Activated T-helper 1 cell treated with anti-CD3 and anti-CD28 coated beads, Interleukin-2, amount 50 U/mL, for 16 hours (primary cell): ENCODE measurements around the gene ATP6V1B1.

Source experiments
- DNase-seq, 2 donors: peaks; one replicate each; pipeline ENCODE4 v3.0.0-alpha.2; 2020; ENCODE audit warnings: low read depth in 1 of 2, low spot score in 1 of 2

Gene ATP6V1B1

DNA sequence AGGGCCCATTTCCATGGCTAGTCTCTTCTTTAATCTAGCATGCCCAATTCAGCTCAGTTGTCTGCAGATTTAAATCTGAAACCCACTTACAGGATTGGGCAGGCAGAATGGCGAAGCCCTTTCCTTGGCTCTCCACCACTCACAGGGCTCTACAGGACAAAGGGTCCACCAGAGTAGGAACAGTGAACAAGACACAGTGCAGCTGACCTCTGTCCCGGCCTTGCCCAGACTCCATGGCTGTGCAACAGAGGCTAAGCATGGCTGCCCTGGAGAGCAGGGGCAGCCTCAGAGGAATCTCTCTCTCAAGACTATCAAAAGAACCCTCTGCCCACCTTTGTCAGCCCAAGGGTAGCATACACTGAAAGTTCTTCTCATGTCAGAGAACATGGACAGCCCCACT is 9.7 kb upstream of the ATP6V1B1 start:
- no peak for DNase-seq

- DNase-seq: no peak
Observed at GRCh38 chr2:70927138-70927537, 8.6 kb upstream of the ATP6V1B1 start.

DNA sequence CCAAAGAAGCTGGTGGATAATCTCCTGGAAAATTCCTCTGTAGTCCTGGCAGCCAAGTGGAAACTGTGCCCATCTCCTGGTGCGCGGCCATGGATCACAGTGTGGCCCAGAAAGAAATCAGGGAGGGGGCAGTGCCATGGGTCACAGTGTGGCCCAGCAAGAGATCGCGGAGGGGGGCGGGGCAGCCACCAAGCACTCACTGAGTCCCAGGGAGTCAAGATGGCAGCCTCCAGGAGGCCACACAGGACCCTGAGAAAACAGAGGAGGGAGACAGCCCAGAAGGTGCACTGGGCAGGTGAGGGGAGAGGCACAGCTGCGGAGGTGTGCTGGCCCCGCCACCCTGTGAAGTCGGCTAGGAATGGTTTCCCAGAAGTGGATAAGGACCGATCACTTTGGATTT is 8.1 kb upstream of the ATP6V1B1 start:
- DNase-seq: no peak

DNA sequence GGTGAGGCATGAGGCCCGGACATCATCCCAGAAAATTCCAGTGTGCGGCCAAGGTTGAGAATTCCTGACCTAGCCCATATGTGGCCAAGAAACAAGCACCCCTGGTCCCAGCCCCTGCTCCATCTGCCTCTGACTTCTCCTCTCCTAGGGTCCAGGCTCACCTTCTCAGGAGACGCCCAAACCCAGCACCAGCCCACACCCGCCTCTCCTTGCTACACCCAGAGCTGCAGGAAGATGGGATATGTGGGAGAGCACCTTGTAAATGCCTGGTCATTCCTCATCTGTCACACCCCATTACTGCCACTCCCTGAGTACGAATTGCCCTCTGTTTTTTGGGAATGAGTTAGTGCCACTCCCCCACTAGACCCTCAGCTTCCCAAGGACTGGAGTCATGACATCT is 7.3 kb upstream of the ATP6V1B1 start:
- no peak for DNase-seq

DNA sequence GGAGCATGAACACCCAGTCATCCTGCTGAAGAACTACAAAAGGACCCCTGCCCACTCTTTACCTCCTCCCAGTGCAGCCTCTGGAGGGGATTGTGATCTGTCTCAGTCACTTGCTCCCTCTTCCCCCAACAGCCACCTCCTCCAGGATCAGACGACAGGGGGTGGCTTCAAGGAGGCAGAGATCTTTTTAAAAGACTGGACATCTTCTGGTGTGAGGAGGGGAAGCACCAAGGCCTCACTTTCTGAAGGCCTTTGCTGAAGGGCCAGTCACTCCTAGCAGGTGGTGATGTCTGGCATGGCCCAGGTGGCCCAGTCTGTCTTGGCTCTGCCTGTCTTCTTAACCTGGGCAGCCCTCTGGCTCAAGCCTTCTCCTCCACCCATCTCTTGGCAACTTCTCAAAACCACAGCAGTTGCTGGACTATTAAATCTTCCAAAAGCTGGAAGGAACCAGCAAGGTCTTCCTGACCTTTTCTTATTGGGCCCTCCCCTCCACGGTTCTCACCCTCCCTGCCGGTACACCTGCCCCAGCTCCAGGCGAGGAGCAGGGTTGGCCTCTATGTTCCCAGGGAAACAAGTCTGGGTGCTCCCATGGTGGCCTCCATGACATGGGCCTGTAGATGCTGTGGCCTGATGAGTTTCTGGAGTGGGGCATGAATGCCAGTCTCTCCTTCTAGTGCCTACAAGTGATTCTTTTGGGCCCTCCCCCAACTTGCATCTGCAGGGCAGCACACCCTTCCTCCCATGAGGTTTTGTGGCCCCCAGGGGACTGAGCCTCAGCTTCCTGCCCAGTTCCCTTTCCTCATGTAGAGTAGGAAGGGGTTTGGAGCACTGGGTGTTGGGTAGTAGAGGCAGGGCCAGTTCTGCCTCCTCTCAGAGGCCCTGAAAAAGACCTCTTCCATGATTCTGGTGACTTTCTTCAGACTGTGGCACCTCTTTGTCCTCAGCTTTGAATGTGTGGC is 5.0 kb upstream of the ATP6V1B1 start:
- DNase-seq: no peak

GRCh38 chr2:70931376-70932000 is 4.2 kb upstream of the ATP6V1B1 start:
- DNase-seq: no peak

- DNase-seq: no peak
Observed at GRCh38 chr2:70932631-70933230, 3.0 kb upstream of the ATP6V1B1 start.

DNA sequence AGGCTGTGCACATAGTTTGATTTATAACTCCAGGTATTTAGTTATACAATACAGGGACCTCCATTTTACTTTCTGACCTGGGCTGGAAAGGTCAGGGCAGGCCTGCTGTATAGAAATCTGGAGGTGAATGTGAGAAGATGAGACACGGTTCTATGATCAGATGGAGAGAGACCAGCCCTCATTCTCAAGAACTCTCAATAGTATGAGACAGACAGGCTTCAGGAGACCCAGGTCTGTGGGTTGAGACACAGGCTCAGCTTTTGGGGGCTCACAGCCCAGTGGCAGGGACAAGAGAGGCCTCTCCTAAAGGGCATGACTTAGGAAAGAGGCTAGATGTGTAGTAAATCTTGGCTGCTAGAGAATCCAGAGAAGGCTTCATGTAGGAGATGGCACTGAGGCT is 719 bp upstream of the ATP6V1B1 start:
- DNase-seq: no peak

- DNase-seq: no peak
Observed at GRCh38 chr2:70936165-70936978, 672 bp downstream of the ATP6V1B1 start.

DNA sequence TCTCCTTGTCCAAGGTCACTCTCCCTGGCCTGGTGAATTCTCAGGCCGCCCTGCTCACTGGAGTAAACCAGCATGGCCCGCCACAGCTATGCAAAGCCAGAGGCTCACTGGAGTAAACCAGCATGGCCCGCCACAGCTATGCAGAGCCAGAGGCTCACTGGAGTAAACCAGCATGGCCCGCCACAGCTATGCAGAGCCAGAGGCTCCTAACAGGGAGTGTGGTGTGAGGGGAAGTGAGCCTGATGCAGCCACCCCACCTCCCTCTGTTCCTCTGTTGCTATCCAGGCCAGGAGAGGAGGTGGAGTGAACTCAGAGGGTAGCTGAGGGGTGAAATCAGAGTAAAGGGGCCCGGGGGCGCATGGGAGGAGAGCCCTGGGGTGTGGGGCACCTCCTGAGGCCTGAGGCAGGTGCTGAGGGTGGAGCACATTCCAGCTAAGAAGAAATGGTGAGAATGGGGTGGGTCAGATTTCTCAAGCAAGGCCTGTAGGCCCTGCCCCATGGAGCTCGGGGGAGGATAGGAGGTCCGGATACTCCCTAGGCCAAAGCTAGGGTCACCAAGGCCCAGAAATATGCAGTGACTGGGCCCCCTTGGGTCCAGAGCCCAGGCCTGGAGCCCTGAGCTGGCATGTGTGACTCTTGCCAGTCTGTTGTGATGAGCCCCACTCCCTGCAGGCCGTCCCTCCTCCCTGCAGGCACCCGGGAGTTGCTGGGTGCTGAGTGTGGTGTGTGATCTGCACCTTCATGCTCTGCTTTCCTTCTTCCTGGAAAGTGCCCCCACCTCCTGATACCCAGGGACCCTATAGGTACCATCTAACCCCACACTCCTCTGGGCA is 1.5 kb downstream of the ATP6V1B1 start:
- no peak for DNase-seq

- no peak for DNase-seq
Observed at GRCh38 chr2:70937866-70938585, 2.3 kb downstream of the ATP6V1B1 start.

GRCh38 chr2:70938586-70938950 is 2.9 kb downstream of the ATP6V1B1 start:
- no peak for DNase-seq

DNA sequence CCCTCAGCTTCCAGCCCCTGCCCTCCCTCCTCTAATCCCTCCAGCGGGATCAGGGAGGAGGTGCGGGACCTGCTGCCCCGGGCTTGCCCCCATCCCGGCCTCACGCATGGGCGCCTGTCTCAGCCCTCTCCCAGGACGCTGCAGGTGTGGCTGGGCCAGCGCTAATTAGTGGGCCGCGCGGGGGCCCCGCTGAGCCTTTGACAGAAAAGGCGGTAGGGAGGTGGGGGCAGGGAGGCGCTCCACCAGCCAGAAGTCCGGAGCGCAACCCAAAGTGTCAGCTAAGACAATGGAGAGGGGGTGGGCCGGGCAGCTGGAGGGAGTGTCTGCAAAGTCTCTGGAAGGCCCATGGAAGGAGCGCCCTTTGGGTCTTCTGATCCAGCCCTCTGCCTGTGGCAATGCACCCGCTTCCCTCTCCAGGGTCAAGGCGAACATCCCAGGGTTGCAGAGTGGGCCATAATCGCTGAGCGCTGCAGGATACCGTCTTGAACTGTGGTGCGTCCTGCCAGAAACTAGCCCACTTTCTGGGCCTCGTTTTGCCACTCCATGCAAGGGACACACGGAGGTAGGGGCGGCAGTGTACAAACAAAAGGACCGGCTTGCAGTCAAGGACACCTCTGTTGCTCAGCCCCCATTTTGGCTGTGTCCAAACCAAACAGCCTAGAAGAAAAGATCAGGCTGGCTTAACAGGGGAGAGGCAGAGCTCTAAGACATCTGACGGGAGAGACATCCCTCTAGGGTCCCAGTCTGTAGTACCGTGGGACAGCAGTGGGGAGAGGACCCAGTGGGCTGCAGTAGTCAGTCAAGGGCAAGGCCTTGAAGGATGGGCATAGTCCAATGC is 3.5 kb downstream of the ATP6V1B1 start:
- no peak for DNase-seq

DNA sequence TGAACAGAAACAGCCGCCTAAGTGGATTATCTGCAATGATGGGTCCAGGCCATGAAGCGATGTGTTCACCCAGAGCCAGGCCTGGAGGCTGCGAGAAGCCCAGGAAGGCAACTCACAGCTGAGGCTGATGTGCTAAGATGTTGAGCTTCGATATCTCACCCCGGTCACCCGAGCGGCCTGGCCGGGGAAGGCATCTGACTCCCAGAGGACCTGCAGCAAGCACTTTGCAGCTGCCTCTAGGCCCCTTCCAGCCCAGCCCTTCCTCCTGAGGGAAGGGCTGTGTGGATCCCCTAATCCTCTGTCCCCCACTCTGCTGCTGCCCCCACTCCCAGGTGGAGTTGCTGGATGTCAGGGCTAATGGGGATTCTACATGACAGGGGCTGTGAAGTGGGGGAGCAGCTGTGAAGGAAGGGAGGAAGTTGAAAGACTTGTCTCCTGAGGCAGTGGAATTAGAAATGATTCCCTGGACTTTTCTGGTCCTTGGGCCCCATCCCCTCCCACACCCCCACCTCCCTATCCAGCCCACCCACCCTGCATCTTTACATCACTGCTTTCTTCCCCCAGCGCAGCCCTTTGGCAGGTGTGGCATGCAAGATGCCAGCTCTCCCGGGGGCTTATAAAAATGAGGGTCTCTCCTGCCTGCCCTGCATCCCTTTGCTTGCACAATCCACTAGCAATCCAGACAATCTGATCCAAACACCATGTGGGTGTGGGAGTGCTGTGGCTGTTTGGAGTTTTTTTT is 4.3 kb downstream of the ATP6V1B1 start:
- DNase-seq: no peak

DNA sequence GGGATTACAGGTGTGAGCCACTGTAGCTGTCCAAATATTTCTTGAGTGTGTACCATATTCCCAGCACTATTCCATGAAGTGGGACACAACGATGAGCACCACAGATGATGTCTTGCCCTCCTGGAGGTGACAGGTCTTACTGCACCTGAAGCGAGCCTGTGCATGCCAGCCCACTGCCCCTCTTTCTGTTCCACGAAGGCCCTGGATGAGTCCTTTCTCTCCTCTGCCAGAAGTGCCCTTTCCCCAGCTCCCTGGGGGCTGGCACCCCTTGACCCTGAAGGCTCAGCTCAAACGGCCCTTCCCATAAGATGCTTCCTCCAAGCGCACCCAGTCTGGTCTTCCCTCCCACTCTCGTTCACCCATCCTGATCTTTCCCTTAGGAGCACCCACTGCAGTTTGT is 5.5 kb downstream of the ATP6V1B1 start:
- DNase-seq: no peak

GRCh38 chr2:70941701-70942100 is 6.0 kb downstream of the ATP6V1B1 start:
- no peak for DNase-seq

- DNase-seq: no peak
Observed at GRCh38 chr2:70942396-70943204, 6.9 kb downstream of the ATP6V1B1 start.
